HG03457 (cell line): ENCODE results near the gene OR2S2.

ENCODE experiments used
- ATAC-seq: cut with Tn5 transposase; IDR thresholded peaks from one replicate; pipeline ENCODE4 v1.9.1; 2021; ENCODE audit warnings: moderate number of reproducible peaks; ENCODE audit not compliant: unreplicated experiment

OR2S2 gene

GRCh38 chr9:35909687-35910612 is 48.0 kb downstream of the OR2S2 start:
- ATAC-seq: no peak

GRCh38 chr9:35909274-35909673 is 48.7 kb downstream of the OR2S2 start, which contains the start of gene SPAAR:
TSS of gene SPAAR (plus strand) at chr9:35909490. CDS start at chr9:35910464, 974 bp downstream.
- no peak for ATAC-seq

GRCh38 chr9:35908504-35909125 is 49.3 kb downstream of the OR2S2 start:
- no peak for ATAC-seq

- no peak for ATAC-seq
Measured at GRCh38 chr9:35907711-35908503, 50.0 kb downstream of the OR2S2 start.
